ENCODE measurements around the gene HIF3A.

DNA sequence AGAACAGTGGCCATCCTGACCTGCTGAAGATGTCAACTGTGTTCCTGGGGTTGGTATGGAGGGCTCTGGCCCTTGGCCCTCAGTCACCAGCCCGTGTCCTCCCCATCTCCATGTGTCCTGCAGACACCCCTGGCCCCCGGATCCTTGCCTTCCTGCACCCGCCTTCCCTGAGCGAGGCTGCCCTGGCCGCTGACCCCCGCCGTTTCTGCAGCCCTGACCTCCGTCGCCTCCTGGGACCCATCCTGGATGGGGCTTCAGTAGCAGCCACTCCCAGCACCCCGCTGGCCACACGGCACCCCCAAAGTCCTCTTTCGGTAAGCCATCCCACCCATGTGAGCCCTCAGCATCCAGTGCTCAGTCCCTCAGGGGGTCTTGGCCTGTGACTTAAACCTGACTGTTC is 24.8 kb downstream of the HIF3A start:
- TF ChIP-seq, protein P1, sequence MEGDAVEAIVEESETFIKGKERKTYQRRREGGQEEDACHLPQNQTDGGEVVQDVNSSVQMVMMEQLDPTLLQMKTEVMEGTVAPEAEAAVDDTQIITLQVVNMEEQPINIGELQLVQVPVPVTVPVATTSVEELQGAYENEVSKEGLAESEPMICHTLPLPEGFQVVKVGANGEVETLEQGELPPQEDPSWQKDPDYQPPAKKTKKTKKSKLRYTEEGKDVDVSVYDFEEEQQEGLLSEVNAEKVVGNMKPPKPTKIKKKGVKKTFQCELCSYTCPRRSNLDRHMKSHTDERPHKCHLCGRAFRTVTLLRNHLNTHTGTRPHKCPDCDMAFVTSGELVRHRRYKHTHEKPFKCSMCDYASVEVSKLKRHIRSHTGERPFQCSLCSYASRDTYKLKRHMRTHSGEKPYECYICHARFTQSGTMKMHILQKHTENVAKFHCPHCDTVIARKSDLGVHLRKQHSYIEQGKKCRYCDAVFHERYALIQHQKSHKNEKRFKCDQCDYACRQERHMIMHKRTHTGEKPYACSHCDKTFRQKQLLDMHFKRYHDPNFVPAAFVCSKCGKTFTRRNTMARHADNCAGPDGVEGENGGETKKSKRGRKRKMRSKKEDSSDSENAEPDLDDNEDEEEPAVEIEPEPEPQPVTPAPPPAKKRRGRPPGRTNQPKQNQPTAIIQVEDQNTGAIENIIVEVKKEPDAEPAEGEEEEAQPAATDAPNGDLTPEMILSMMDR (IDR thresholded peaks at IDR 0.05; ENCODE audit: poor library complexity): no peak
- no peak for TF ChIP-seq EZH2phosphoT487 (IDR thresholded peaks at IDR 0.05; ENCODE audit: low read depth, severe bottlenecking, unreplicated experiment)
- no peak for TF ChIP-seq EZH2 (IDR thresholded peaks at IDR 0.05; ENCODE audit: borderline replicate concordance)

Data from hepatocyte (in vitro differentiated cells).